Left ventricle myocardium inferior (tissue), 1 donor: ENCODE measurements around the gene SLC18A3. TPM values are rescaled to one million over a fixed set of nuclear protein-coding genes. Genes with fewer than 3 reads are reported as not detected.

Experiments
- DNase-seq: peaks from one replicate; pipeline ENCODE4 v3.0.0-alpha.2; 2020
- H3K27ac ChIP-seq: fragments of 200-600 bp; replicated peaks from 2 replicates; pipeline ENCODE4 v1.8.0; 2021
- H3K27me3 ChIP-seq: fragments of 200-600 bp; 2 replicates; pipeline ENCODE4 v1.8.0; 2021; ENCODE audit warnings: low read depth
- H3K36me3 ChIP-seq: fragments of 200-600 bp; 2 replicates; pipeline ENCODE4 v1.8.0; 2021
- H3K4me1 ChIP-seq: fragments of 200-600 bp; 2 replicates; pipeline ENCODE4 v1.8.0; 2021
- H3K4me3 ChIP-seq: fragments of 200-600 bp; 2 replicates; pipeline ENCODE4 v1.8.0; 2021; ENCODE audit warnings: mild to moderate bottlenecking, moderate library complexity
- H3K9me3 ChIP-seq: fragments of 200-600 bp; replicated peaks from 2 replicates; pipeline ENCODE4 v1.8.0; 2021
- CTCF ChIP-seq: fragments of 200-600 bp; IDR thresholded peaks from 2 replicates; pipeline ENCODE4 v1.8.0; 2021; ENCODE audit warnings: antibody characterized with exemption, mild to moderate bottlenecking, borderline replicate concordance
- intact Hi-C: fragments of 100-400 bp; cut with micrococcal nuclease; formaldehyde crosslinking; loops from one replicate; pipeline ENCODE4 v1.11.0; 2022
- total RNA-seq: library from RNA; stranded (reverse); fragmentation: NEBNext Ultra II Directional; extraction: Animal tissue kit (Norgen Biotek cat#: 25700); gene quantifications from one replicate; pipeline ENCODE4 v1.2.1, GENCODE V29; 2021
- donor health status: DM: no; HTN: yes; CAD: no; lungs with severe emphysema.

Gene SLC18A3
- total RNA-seq, 1 donor from 2014 or later, result not detected

- intact Hi-C loops, result no loop called here
- H3K27me3 ChIP-seq, result peaks cover 96% of the 10 kb centered on the region
- no peak overlapping the region for H3K4me3 ChIP-seq
- H3K36me3 ChIP-seq, result no peaks in the 10 kb centered on the region
- no peak overlapping the region for H3K27ac ChIP-seq
- H3K9me3 ChIP-seq, result no peaks in the 10 kb centered on the region
- no peaks in the 10 kb centered on the region for H3K4me1 ChIP-seq
- DNase-seq, result no peak
- TF ChIP-seq CTCF, result no peak
Observed at GRCh38 chr10:49599546-49599945, 10.6 kb upstream of the SLC18A3 start.

- no peaks in the 10 kb centered on the region for H3K36me3 ChIP-seq
- no peak overlapping the region for H3K27ac ChIP-seq
- H3K4me1 ChIP-seq, result no peaks in the 10 kb centered on the region
- H3K4me3 ChIP-seq, result no peak overlapping the region
- peaks cover 99% of the 10 kb centered on the region for H3K27me3 ChIP-seq
- no peak for TF ChIP-seq CTCF
- no peaks in the 10 kb centered on the region for H3K9me3 ChIP-seq
- intact Hi-C loops, result no loop called here
- no peak for DNase-seq
Observed at GRCh38 chr10:49600046-49600445, 10.1 kb upstream of the SLC18A3 start.

GRCh38 chr10:49600781-49601400 is 9.2 kb upstream of the SLC18A3 start:
- no peaks in the 10 kb centered on the region for H3K4me1 ChIP-seq
- no peaks in the 10 kb centered on the region for H3K9me3 ChIP-seq
- intact Hi-C loops, result no loop called here
- TF ChIP-seq CTCF, result no peak
- H3K27me3 ChIP-seq, result peaks cover 99% of the 10 kb centered on the region
- no peaks in the 10 kb centered on the region for H3K36me3 ChIP-seq
- no peak overlapping the region for H3K4me3 ChIP-seq
- H3K27ac ChIP-seq, result no peak overlapping the region
- DNase-seq, result no peak

GRCh38 chr10:49601857-49602256 is 8.3 kb upstream of the SLC18A3 start:
- Histone ChIP-seq H3K36me3 (no peaks in the 10 kb centered on the region), H3K9me3 (no peaks in the 10 kb centered on the region), H3K4me3 (no peak overlapping the region), H3K27ac (no peak overlapping the region), H3K4me1 (no peaks in the 10 kb centered on the region), H3K27me3 (peaks cover 98% of the 10 kb centered on the region)
- no peak for DNase-seq
- no peak for TF ChIP-seq CTCF
- intact Hi-C loops, result no loop called here

- peaks cover 5% of the 10 kb centered on the region for H3K4me1 ChIP-seq
- no peak for TF ChIP-seq CTCF
- H3K27me3 ChIP-seq, result peaks cover 96% of the 10 kb centered on the region
- no peak overlapping the region for H3K4me3 ChIP-seq
- no peaks in the 10 kb centered on the region for H3K9me3 ChIP-seq
- intact Hi-C loops, result no loop called here
- H3K27ac ChIP-seq, result no peak overlapping the region
- H3K36me3 ChIP-seq, result no peaks in the 10 kb centered on the region
- DNase-seq, result no peak
Observed at GRCh38 chr10:49602380-49603023, 7.6 kb upstream of the SLC18A3 start.
